MM.1S (cell line): ENCODE data around the gene SCGN.

Experiments used
- DNase-seq: peaks from one replicate; pipeline ENCODE4 v3.0.0-alpha.2; 2015
- H2AFZ ChIP-seq: fragments of 300-600 bp; sonication (generic); 2 replicates; pipeline ENCODE4 v1.6.0; 2016; ENCODE audit warnings: antibody characterized with exemption, low read length
- H3F3A ChIP-seq: fragments of 300-600 bp; sonication (generic); 2 replicates; pipeline ENCODE4 v1.6.1; 2016; ENCODE audit warnings: mild to moderate bottlenecking, antibody characterized with exemption, low read length, moderate library complexity, mixed read lengths; ENCODE audit not compliant: insufficient read depth
- H3K27ac ChIP-seq: fragments of 300-600 bp; sonication (generic); 2 replicates; pipeline ENCODE4 v1.5.1; 2016; ENCODE audit warnings: mild to moderate bottlenecking, low read length
- H3K27me3 ChIP-seq: fragments of 300-600 bp; sonication (generic); replicated peaks from 2 replicates; pipeline ENCODE4 v1.6.0; 2016; ENCODE audit warnings: low read length; ENCODE audit not compliant: insufficient read depth
- H3K36me3 ChIP-seq: fragments of 300-600 bp; sonication (generic); replicated peaks from 2 replicates; pipeline ENCODE4 v1.6.1; 2016; ENCODE audit warnings: mild to moderate bottlenecking, low read length, mixed read lengths; ENCODE audit not compliant: insufficient read depth
- H3K4me1 ChIP-seq: fragments of 300-600 bp; sonication (generic); 2 replicates; pipeline ENCODE4 v1.6.1; 2016; ENCODE audit warnings: low read length, mixed read lengths
- H3K4me2 ChIP-seq: fragments of 300-600 bp; sonication (generic); 2 replicates; pipeline ENCODE4 v1.6.0; 2016; ENCODE audit warnings: low read depth, low read length
- H3K4me3 ChIP-seq: fragments of 300-600 bp; sonication (generic); 2 replicates; pipeline ENCODE4 v1.5.1; 2016; ENCODE audit warnings: low read length, mixed read lengths
- H3K79me2 ChIP-seq: fragments of 300-600 bp; sonication (generic); 2 replicates; pipeline ENCODE4 v1.6.1; 2016; ENCODE audit warnings: mixed run types, low read length, mixed read lengths
- H3K9ac ChIP-seq: fragments of 300-600 bp; sonication (generic); 2 replicates; pipeline ENCODE4 v1.6.1; 2016; ENCODE audit warnings: low read length, mixed read lengths
- H3K9me2 ChIP-seq: fragments of 300-600 bp; sonication (generic); replicated peaks from 2 replicates; pipeline ENCODE4 v1.6.1; 2016; ENCODE audit warnings: mild to moderate bottlenecking, low read length, mixed read lengths; ENCODE audit not compliant: insufficient read depth
- H3K9me3 ChIP-seq: fragments of 300-600 bp; sonication (generic); replicated peaks from 2 replicates; pipeline ENCODE4 v1.6.1; 2016; ENCODE audit warnings: mild to moderate bottlenecking, low read length, mixed read lengths; ENCODE audit not compliant: insufficient read depth
- H4K20me1 ChIP-seq: fragments of 300-600 bp; sonication (generic); 2 replicates; pipeline ENCODE4 v1.6.1; 2016; ENCODE audit warnings: mild to moderate bottlenecking, low read length, moderate library complexity, mixed read lengths; ENCODE audit not compliant: insufficient read depth
- EZH2 ChIP-seq: fragments of 300-600 bp; sonication (generic); optimal IDR thresholded peaks from 2 replicates; pipeline ENCODE3; 2017; ENCODE audit warnings: low read depth, mild to moderate bottlenecking, antibody characterized with exemption, low read length, mixed read lengths
- EZH2phosphoT487 ChIP-seq: fragments of 300-600 bp; sonication (generic); IDR thresholded peaks from 2 replicates; pipeline ENCODE4 v1.6.1; 2018; ENCODE audit warnings: antibody characterized with exemption, low read length
- TF ChIP-seq, protein P1 (sequence below): fragments of 300-600 bp; sonication (generic); IDR thresholded peaks from 2 replicates; pipeline ENCODE4 v1.5.1; 2016; ENCODE audit warnings: antibody characterized with exemption, low read length, mixed read lengths

Gene SCGN

DNA sequence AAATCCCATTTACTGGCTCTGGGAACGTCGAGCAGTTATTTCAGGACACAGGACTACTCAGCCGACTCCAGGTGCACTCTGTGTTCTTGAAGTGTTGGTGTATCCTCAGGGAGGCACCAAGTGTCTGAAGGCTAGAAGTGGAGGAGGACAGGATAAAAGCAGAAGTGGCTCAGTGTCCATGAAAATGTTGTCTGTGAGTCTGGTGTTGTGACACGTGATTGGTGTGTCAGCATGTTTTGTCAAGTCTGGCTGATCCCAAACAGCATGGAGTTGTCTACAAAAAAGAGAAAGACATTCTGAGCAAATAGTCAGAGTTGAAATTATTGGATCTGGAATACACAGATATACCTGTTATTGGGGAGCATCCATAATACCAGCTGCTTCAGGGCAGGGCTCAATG lies 30.3 kb downstream of the SCGN start:
- H3K27ac ChIP-seq = no peak overlapping the region
- H3F3A ChIP-seq = no peaks in the 10 kb centered on the region
- H3K9ac ChIP-seq = no peak overlapping the region
- H3K4me2 ChIP-seq = no peak overlapping the region
- H3K79me2 ChIP-seq = no peaks in the 10 kb centered on the region
- H4K20me1 ChIP-seq = no peaks in the 10 kb centered on the region
- no peak for DNase-seq
- H2AFZ ChIP-seq = no peak overlapping the region
- no peaks in the 10 kb centered on the region for H3K27me3 ChIP-seq
- H3K4me3 ChIP-seq = no peak overlapping the region
- H3K36me3 ChIP-seq = no peaks in the 10 kb centered on the region
- H3K4me1 ChIP-seq = no peaks in the 10 kb centered on the region
- H3K9me2 ChIP-seq = no peaks in the 10 kb centered on the region
- H3K9me3 ChIP-seq = no peaks in the 10 kb centered on the region
- TF ChIP-seq EZH2phosphoT487 = no peak

DNA sequence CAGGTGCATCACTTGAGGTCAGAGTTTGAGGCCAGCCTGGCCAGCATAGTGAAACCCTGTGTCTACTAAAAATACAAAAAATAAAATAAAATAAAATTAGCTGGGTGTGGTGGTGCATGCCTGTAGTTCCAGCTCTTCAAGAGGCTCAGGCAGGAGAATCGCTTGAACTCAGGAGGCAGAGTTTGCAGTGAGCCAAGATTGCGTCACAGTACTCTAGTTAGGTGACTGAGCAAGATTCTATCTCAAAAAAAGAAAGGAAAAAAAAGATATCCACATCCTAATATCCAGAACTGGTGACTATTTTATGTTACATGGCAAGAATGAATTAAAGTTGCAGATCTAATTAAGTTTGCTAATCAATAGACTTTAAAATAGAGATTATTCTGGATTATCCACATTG lies 32.5 kb downstream of the SCGN start:
- Histone ChIP-seq H3K9me2 (no peaks in the 10 kb centered on the region), H3K4me2 (no peak overlapping the region), H3K79me2 (no peaks in the 10 kb centered on the region), H4K20me1 (no peaks in the 10 kb centered on the region), H3K36me3 (no peaks in the 10 kb centered on the region), H2AFZ (no peak overlapping the region), H3K9me3 (no peaks in the 10 kb centered on the region), H3K9ac (no peak overlapping the region), H3K27ac (no peak overlapping the region), H3K27me3 (no peaks in the 10 kb centered on the region), H3F3A (no peaks in the 10 kb centered on the region), H3K4me3 (no peak overlapping the region), H3K4me1 (no peaks in the 10 kb centered on the region)
- DNase-seq = no peak
- TF ChIP-seq, protein P1, sequence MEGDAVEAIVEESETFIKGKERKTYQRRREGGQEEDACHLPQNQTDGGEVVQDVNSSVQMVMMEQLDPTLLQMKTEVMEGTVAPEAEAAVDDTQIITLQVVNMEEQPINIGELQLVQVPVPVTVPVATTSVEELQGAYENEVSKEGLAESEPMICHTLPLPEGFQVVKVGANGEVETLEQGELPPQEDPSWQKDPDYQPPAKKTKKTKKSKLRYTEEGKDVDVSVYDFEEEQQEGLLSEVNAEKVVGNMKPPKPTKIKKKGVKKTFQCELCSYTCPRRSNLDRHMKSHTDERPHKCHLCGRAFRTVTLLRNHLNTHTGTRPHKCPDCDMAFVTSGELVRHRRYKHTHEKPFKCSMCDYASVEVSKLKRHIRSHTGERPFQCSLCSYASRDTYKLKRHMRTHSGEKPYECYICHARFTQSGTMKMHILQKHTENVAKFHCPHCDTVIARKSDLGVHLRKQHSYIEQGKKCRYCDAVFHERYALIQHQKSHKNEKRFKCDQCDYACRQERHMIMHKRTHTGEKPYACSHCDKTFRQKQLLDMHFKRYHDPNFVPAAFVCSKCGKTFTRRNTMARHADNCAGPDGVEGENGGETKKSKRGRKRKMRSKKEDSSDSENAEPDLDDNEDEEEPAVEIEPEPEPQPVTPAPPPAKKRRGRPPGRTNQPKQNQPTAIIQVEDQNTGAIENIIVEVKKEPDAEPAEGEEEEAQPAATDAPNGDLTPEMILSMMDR = no peak
- TF ChIP-seq EZH2phosphoT487 = no peak

DNA sequence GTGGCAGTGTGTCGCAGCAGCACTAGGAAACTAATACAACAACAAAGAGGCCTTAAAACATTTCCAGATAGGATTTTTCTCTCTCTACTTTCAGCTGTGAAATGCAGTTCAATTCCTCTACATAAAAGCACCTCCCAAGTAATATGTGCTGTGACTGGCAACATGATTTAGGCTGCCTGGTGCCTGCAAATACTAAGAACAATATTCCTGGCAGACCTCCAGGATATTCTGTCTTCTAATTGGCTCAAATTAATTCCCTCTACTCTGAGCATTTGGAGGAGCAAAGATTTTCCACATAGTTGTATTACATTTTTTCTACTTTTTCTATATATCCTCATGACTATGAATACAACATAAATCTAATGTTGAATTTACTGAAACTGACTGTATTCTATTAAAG lies 33.2 kb downstream of the SCGN start:
- TF ChIP-seq EZH2phosphoT487 (no peak), EZH2 (no peak)
- TF ChIP-seq, protein P1 = no peak
- H3K9me3 ChIP-seq = no peaks in the 10 kb centered on the region
- no peaks in the 10 kb centered on the region for H3K9me2 ChIP-seq
- no peak overlapping the region for H2AFZ ChIP-seq
- H3K9ac ChIP-seq = no peak overlapping the region
- no peaks in the 10 kb centered on the region for H4K20me1 ChIP-seq
- H3K4me3 ChIP-seq = no peak overlapping the region
- no peaks in the 10 kb centered on the region for H3F3A ChIP-seq
- no peak for DNase-seq
- no peak overlapping the region for H3K27ac ChIP-seq
- H3K79me2 ChIP-seq = no peaks in the 10 kb centered on the region
- no peaks in the 10 kb centered on the region for H3K4me1 ChIP-seq
- no peaks in the 10 kb centered on the region for H3K27me3 ChIP-seq
- H3K36me3 ChIP-seq = no peaks in the 10 kb centered on the region
- H3K4me2 ChIP-seq = no peak overlapping the region

DNA sequence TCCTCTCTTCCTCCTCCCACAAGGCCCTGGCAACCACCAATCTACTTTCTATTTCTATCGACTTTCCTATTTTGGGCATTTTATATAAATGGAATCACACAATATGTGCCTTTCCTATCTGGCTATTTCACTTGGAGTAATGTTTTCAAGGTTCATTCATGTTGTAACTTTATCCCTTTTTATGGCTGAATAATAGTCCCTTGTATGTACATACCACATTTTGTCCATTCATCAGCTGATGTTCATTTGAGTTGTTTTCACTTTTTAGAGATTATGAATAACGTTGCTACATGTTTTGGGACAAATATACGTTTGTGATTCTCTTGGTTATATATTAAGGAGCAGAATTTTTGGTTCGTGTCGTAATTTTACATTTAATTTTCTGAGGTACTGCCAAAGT lies 33.9 kb downstream of the SCGN start:
- no peaks in the 10 kb centered on the region for H3K27me3 ChIP-seq

More for the DNA sequence above, 33.9 kb downstream of the SCGN start:
- H3K9me2 ChIP-seq = no peaks in the 10 kb centered on the region
- no peaks in the 10 kb centered on the region for H3K79me2 ChIP-seq
- H3K4me3 ChIP-seq = no peak overlapping the region
- DNase-seq = no peak
- H3K9me3 ChIP-seq = no peaks in the 10 kb centered on the region
- no peak overlapping the region for H3K4me2 ChIP-seq
- H4K20me1 ChIP-seq = no peaks in the 10 kb centered on the region
- TF ChIP-seq EZH2 (no peak), EZH2phosphoT487 (no peak)
- TF ChIP-seq, protein P1 = no peak
- H2AFZ ChIP-seq = no peak overlapping the region
- no peaks in the 10 kb centered on the region for H3K36me3 ChIP-seq
- H3K4me1 ChIP-seq = no peaks in the 10 kb centered on the region
- no peaks in the 10 kb centered on the region for H3F3A ChIP-seq
- no peak overlapping the region for H3K9ac ChIP-seq
- no peak overlapping the region for H3K27ac ChIP-seq
